DND-41 (cell line): Measurements from ENCODE around the gene FBXO15.

Source experiments
- ATAC-seq: fragments of 200-7000 bp; cut with Tn5 transposase; 3 replicates; pipeline ENCODE4 v1.9.1; 2021; ENCODE audit warnings: low read depth; ENCODE audit not compliant: insufficient read depth
- DNase-seq: peaks from one replicate; pipeline ENCODE4 v3.0.0-alpha.2; 2020
- H2AFZ ChIP-seq: 2 replicates; pipeline ENCODE4 v1.6.0; 2012; ENCODE audit warnings: low read depth, low read length
- H3K27ac ChIP-seq: 2 replicates; pipeline ENCODE4 v1.5.1; 2012; ENCODE audit warnings: low read length, inconsistent platforms
- H3K27me3 ChIP-seq: fragments of 200-600 bp; sonication (generic); 2 replicates; pipeline ENCODE4 v1.6.0; 2012; ENCODE audit warnings: low read length, mild to moderate bottlenecking, inconsistent platforms; ENCODE audit not compliant: insufficient read depth, poor library complexity
- H3K36me3 ChIP-seq: 2 replicates; pipeline ENCODE4 v1.5.1; 2012; ENCODE audit warnings: low read length, inconsistent platforms; ENCODE audit not compliant: insufficient read depth
- H3K4me1 ChIP-seq: 2 replicates; pipeline ENCODE4 v1.5.1; 2012; ENCODE audit warnings: mild to moderate bottlenecking, low read length; ENCODE audit not compliant: insufficient read depth
- H3K4me2 ChIP-seq: 2 replicates; pipeline ENCODE4 v1.6.0; 2012; ENCODE audit warnings: mild to moderate bottlenecking, moderate library complexity, low read length, inconsistent platforms; ENCODE audit not compliant: insufficient read depth
- H3K4me3 ChIP-seq, 2 experiments: fragments of 200-600 bp in 1 of 2; shearing (Covaris generic) in 1 of 2; 2 replicates each; pipeline ENCODE4 v1.5.1; 2012 to 2016; ENCODE audit warnings: inconsistent platforms in 2 of 2, low read length in 2 of 2, mild to moderate bottlenecking in 2 of 2, low read depth in 1 of 2, moderate library complexity in 1 of 2
- H3K79me2 ChIP-seq: 2 replicates; pipeline ENCODE4 v1.6.0; 2012; ENCODE audit warnings: low read length, inconsistent platforms; ENCODE audit not compliant: insufficient read depth
- H3K9ac ChIP-seq: 2 replicates; pipeline ENCODE4 v1.6.0; 2012; ENCODE audit warnings: low read depth, mild to moderate bottlenecking, inconsistent platforms, low read length, moderate library complexity
- H3K9me3 ChIP-seq: 2 replicates; pipeline ENCODE4 v1.5.1; 2012; ENCODE audit warnings: low read length, moderate library complexity, mild to moderate bottlenecking, inconsistent platforms; ENCODE audit not compliant: insufficient read depth, severe bottlenecking
- H4K20me1 ChIP-seq: 2 replicates; pipeline ENCODE4 v1.6.0; 2012; ENCODE audit warnings: low read length; ENCODE audit not compliant: insufficient read depth
- CTCF ChIP-seq: IDR thresholded peaks from 2 replicates; pipeline ENCODE4 v1.5.1; 2012; ENCODE audit warnings: borderline replicate concordance, low read length, moderate library complexity, mild to moderate bottlenecking; ENCODE audit not compliant: poor library complexity, severe bottlenecking; ENCODE audit errors: extremely low read depth
- EZH2 ChIP-seq: IDR thresholded peaks from 3 replicates; pipeline ENCODE4 v1.6.1; 2012; ENCODE audit warnings: borderline replicate concordance, low read depth, mild to moderate bottlenecking, moderate library complexity, low read length, inconsistent platforms; ENCODE audit not compliant: severe bottlenecking

FBXO15 gene

GRCh38 chr18:74124642-74125041 is 23.0 kb downstream of the FBXO15 start:
- no peak overlapping the region for H3K9ac ChIP-seq
- no peaks in the 10 kb centered on the region for H3K36me3 ChIP-seq
- ATAC-seq (no peak), DNase-seq (no peak)
- no peak overlapping the region for H3K4me2 ChIP-seq
- no peaks in the 10 kb centered on the region for H3K79me2 ChIP-seq
- no peaks in the 10 kb centered on the region for H3K4me1 ChIP-seq
- no peaks in the 10 kb centered on the region for H4K20me1 ChIP-seq
- H3K27ac ChIP-seq = no peak overlapping the region
- TF ChIP-seq CTCF (no peak), EZH2 (no peak)
- H3K9me3 ChIP-seq = no peaks in the 10 kb centered on the region
- H2AFZ ChIP-seq = no peak overlapping the region
- peaks cover 7% of the 10 kb centered on the region for H3K27me3 ChIP-seq
- H3K4me3 ChIP-seq = no peak overlapping the region

GRCh38 chr18:74123200-74123599 is 24.4 kb downstream of the FBXO15 start:
- no peak for DNase-seq
- H4K20me1 ChIP-seq = no peaks in the 10 kb centered on the region
- no peaks in the 10 kb centered on the region for H3K79me2 ChIP-seq
- H3K4me3 ChIP-seq = no peak overlapping the region
- no peak for ATAC-seq
- no peak overlapping the region for H3K4me2 ChIP-seq
- H2AFZ ChIP-seq = no peak overlapping the region
- TF ChIP-seq CTCF = no peak
- TF ChIP-seq EZH2 = no peak
- peaks cover 7% of the 10 kb centered on the region for H3K27me3 ChIP-seq
- H3K27ac ChIP-seq = no peak overlapping the region
- H3K36me3 ChIP-seq = no peaks in the 10 kb centered on the region
- no peak overlapping the region for H3K9ac ChIP-seq
- H3K9me3 ChIP-seq = no peaks in the 10 kb centered on the region
- H3K4me1 ChIP-seq = no peaks in the 10 kb centered on the region

- ATAC-seq (0 out of 3 replicates have a peak, but pooled peaks have one; percentile 52), DNase-seq (peak; percentile 19)
- H3K4me2 ChIP-seq = no peak overlapping the region
- no peak overlapping the region for H3K4me3 ChIP-seq
- H3K27me3 ChIP-seq = peaks cover 1% of the 10 kb centered on the region
- no peaks in the 10 kb centered on the region for H4K20me1 ChIP-seq
- H3K79me2 ChIP-seq = no peaks in the 10 kb centered on the region
- H3K4me1 ChIP-seq = no peaks in the 10 kb centered on the region
- no peak overlapping the region for H3K27ac ChIP-seq
- no peak for TF ChIP-seq EZH2
- peak; percentile 71 for TF ChIP-seq CTCF
- H3K9me3 ChIP-seq = peaks cover 4% of the 10 kb centered on the region
- H3K36me3 ChIP-seq = no peaks in the 10 kb centered on the region
- H2AFZ ChIP-seq = no peak overlapping the region
- H3K9ac ChIP-seq = no peak overlapping the region
Measured at GRCh38 chr18:74116633-74117554, 30.7 kb downstream of the FBXO15 start.
